GM18861 (cell line): ENCODE results near the gene CEP350.

Source experiments
- ATAC-seq: cut with Tn5 transposase; IDR thresholded peaks from one replicate; pipeline ENCODE4 v1.9.1; 2021; ENCODE audit not compliant: unreplicated experiment

The CEP350 gene, protein sequence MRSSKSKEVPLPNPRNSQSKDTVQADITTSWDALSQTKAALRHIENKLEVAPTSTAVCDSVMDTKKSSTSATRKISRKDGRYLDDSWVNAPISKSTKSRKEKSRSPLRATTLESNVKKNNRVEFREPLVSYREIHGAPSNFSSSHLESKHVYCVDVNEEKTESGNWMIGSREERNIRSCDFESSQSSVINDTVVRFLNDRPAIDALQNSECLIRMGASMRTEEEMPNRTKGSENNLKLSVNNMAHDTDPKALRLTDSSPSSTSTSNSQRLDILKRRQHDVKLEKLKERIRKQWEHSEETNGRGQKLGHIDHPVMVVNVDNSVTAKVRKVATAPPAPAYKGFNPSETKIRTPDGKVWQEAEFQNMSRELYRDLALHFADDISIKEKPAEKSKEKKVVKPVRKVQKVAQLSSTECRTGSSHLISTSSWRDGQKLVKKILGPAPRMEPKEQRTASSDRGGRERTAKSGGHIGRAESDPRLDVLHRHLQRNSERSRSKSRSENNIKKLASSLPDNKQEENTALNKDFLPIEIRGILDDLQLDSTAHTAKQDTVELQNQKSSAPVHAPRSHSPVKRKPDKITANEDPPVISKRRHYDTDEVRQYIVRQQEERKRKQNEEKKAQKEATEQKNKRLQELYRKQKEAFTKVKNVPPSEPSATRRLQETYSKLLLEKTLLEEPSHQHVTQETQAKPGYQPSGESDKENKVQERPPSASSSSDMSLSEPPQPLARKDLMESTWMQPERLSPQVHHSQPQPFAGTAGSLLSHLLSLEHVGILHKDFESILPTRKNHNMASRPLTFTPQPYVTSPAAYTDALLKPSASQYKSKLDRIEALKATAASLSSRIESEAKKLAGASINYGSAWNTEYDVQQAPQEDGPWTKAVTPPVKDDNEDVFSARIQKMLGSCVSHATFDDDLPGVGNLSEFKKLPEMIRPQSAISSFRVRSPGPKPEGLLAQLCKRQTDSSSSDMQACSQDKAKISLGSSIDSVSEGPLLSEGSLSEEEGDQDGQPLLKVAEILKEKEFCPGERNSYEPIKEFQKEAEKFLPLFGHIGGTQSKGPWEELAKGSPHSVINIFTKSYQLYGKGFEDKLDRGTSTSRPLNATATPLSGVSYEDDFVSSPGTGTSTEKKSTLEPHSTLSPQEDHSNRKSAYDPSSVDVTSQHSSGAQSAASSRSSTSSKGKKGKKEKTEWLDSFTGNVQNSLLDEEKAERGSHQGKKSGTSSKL (N-terminal part only)

GRCh38 chr1:179954493-179955286 is at the start of gene CEP350:
Gene CEP350 (plus strand): TSS chr1:179954810. CDS start chr1:179986182, 31,372 bp downstream.
- peak; percentile 86 for ATAC-seq

GRCh38 chr1:179910934-179911333 is 43.7 kb upstream of the CEP350 start:
- ATAC-seq, result no peak

GRCh38 chr1:179911812-179912211 is 42.8 kb upstream of the CEP350 start:
- ATAC-seq, result no peak

- ATAC-seq, result no peak
These were observed 36.8 kb upstream of the CEP350 start for GRCh38 chr1:179917601-179918429.

DNA sequence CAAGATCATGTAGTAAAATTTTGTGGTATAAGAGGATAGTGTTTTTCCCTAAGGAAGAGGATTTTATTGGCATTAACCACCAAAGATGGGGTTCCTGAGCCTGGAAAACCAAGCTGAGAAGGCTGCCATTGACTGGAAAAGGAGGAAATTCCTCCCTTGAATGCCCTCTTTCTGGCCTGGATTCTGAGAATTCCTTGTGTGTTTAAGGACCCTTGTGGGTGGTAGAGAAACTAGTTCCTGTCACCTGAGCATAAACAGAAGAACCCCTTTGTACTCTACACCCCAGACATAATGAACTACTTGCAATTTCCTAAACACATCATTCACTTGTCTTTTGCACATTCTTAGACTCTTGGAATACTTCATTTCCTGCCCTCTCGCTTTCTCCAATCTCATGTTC is 33.1 kb upstream of the CEP350 start:
- no peak for ATAC-seq

DNA sequence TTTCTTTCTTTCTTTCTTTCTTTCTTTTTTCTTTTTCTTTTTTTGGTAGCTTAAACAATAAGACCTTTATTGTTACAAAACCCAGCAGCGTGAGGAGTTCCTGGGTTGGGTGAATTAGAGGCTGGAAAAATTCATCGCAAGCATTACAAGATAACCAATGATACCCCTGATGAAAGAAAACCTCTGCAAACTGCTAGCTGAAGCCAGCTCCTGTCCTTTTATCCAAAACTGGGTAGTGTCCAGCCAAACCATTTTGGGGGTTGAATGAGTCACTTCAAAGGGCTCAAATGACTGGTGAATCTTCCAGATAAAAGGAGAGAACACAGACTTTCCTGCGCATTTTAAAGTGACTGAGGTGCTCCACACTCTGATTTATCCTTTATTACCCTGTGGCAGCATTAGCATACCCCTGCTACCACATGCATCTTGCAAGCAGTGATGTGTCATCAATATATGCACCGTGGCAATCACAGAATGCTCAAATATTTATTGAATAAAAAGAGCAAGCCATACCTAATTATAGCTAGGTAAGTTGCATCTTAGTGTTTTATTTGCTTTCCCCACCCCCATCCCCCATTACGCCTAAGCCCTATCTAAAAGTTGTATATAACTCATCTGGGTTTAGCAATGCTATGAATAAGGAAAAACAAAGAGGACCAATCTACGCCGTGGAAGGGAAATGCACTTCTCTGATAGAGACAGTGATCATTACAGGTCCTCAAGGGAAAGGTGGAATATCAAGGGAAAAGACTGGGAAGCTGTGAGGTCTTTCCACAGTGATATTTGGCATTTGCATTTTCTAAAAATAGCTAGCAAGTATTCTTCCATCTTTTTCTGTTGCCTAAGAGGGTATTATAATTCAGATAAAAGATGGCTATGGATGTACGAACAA is 32.4 kb upstream of the CEP350 start:
- no peak for ATAC-seq

DNA sequence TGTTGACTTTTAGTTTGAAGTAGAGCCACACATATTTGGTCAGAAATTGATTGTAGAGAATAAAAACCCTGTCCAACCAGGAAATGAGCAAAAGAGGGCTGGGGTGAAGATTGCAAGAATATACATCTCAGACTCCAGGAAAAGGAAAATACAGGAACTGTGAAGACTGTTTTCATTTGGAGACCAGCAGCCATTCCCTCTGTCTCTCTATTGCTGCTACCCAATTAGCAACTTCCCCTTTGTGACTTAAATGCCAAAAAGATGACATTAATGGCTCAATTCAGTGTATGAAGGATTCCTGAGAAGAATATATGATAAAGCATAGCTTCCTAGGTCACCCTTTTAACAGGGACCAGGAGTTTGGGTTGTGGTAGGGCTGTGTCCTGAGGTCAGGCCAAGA is 31.6 kb upstream of the CEP350 start:
- no peak for ATAC-seq

GRCh38 chr1:179924268-179924667 is 30.3 kb upstream of the CEP350 start:
- ATAC-seq, result no peak

DNA sequence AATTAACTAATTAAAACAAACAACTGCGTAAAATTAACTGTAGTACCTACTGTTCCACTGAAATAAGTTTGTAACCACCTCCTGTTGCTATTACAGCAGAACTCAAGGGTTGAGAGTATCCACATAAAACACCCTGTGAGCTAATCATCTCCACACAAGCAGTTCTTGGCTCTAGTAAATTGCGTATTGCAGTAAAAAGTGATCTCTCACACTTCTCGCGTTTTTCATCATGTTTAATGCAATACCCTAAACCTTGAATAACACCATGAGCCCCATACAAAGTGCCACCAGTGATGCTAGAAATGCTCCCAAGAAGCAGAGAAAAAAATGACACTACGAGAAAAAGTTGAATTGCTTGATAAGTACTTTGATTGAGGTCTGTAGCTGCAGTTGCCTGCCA is 29.3 kb upstream of the CEP350 start:
- no peak for ATAC-seq

GRCh38 chr1:179925922-179926849 is 28.4 kb upstream of the CEP350 start:
- ATAC-seq, result no peak

- ATAC-seq, result no peak
These were observed 27.8 kb upstream of the CEP350 start for GRCh38 chr1:179926850-179927205.

GRCh38 chr1:179929955-179930798 is 24.4 kb upstream of the CEP350 start:
- ATAC-seq, result no peak

DNA sequence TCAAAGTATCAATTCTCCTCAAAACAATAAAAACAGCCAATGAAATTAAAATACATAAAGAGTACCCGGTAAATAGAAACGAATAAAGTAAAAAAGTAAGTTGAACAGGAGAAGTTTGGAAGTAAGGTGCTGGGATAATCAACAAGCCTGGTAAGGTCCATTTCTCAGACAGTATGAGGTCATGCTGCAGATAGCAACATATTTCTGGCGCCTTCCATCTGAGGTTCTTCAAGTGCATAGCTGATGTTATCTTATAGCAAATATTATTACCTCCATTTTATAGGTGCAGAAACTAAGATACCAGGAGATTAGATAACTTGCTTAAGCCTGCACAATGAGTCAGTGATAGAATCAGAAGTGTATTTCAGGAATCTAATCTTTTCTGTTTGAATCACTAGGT is 23.7 kb upstream of the CEP350 start:
- ATAC-seq, result no peak

DNA sequence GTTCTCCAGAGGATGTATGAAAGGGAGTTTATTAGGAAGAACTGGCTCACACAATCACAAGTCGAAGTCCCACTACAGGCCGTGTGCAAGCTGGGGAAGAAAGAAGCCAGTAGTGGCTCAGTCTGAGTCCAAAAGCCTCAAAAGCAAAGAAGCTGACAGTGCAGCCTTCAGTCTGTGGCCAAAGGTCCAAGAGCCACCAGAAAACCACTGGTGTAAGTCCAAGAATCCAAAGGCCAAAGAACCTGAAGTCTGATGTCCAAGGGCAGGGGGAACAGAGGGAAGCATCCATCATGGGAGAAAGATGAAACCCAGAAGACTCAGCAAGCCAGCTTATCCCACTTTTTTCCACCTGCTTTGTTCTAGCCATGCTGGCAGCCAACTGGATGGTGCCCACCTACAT is 21.4 kb upstream of the CEP350 start:
- no peak for ATAC-seq

GRCh38 chr1:179935909-179936496 is 18.6 kb upstream of the CEP350 start:
- no peak for ATAC-seq

DNA sequence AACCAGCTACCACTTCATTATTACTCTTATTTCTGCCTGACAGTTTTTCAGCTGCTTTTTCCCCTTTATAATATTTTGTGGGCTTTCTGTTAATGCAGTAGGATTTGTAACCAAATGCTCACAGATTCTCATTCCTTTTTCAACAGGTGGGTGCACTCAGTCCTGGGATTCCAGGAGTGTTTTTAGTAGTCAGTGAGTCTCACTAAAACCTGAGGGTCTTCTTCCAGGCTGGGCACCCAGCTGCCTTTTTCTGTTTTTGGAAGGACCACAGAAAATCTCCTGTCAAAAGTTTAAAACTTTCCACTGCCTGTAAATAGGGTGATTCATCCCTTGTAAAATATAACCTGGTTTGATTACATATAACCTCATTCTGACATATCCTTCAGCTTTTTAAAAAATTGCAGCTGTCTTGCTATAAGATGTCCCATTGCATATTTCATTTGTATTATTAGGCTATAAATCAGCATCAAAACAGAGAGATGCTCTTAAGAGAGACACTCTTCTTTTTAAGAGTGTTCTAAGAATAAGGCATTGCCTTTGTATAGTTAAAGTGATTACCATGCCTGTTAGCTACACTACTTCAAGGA is 16.8 kb upstream of the CEP350 start:
- ATAC-seq, result no peak
